Measurements from ENCODE around the gene CD8B. TPM values are rescaled to one million over a fixed set of nuclear protein-coding genes. Genes with fewer than 3 reads are reported as not detected.
"Not testable (repeated sequence)": the region's sequence is repeated elsewhere in the genome, so short reads cannot be mapped to it uniquely, and the experiment has no call there.

CD8B gene
- total RNA-seq, 1 donor from 2014 or later, result not detected

DNA sequence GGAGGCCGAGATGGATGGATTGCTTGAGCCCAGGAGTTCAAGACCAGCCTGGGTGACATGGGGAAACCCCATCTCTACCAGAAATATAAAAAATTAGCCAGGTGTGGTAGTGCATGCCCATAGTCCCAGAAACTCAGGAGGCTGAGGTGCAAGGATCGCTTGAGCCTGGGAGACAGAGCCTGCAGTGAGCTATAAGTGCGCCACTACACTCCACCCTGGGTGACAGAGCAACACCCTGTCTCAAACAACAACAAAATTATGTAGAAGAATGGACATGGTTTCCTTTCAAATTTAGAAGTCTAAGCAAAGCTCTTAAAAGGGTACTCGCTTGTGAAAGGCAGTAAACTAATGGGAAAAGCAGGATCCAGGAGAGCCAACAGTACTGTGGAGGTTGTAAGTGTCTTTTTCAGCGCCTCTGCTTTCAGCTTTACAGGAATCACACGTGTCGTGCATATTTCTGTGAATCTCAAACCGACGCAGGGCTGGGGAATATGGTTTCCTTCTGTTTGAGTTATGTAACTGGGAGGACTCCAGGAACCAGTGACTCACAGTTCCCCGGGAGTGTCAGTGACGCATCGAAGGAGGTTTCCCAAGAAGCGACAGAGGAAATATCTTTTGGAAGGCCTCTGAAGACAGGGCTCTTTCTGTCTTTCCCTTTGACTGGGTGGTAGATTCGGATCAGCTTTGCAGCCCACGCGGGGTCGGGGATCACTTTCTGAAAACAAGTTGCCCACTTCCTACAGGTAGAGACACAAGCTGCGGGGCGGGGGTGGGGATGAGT lies 24.6 kb downstream of the CD8B start:
- DNase-seq (ENCODE audit: low read depth), result peak; percentile 76

DNA sequence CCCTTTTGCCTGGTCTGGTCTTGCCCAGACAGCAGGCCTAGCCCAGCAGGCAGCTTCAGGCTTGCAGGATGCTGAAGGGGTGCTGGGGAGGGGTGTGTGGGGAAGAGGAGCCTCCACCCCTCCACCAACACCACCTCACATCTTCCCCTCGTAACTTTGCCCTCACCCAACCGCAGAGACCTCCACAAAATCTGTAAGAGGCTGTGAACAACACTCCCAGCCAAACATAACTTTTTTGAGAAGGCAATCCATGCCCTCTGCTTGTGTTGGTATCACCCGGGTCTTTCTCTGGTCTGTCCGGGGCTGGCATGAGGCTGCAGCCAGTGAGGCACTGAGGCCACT lies 26.2 kb downstream of the CD8B start:
- DNase-seq (ENCODE audit: low read depth), result not testable (repeated sequence)

DNA sequence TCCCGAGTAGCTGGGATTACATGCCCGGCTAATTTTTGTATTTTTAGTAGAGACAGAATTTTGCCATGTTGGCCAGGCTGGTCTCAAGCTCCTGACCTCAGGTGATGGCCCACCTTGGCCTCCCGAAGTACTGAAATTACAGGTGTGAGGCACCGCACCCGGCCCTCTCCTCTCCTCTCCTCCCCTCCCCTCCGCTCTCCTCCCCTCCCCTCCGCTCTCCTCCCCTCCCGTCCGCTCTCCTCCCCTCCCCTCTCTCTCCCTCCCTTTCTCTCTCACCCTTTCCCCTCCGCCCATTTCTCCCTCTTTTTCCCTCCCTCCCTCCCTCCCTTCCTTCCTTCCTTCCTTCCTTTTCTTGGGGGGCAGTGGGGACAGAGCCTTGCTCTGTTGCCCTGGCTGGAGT lies 28.4 kb downstream of the CD8B start:
- no peak for DNase-seq (ENCODE audit: low read depth)

DNA sequence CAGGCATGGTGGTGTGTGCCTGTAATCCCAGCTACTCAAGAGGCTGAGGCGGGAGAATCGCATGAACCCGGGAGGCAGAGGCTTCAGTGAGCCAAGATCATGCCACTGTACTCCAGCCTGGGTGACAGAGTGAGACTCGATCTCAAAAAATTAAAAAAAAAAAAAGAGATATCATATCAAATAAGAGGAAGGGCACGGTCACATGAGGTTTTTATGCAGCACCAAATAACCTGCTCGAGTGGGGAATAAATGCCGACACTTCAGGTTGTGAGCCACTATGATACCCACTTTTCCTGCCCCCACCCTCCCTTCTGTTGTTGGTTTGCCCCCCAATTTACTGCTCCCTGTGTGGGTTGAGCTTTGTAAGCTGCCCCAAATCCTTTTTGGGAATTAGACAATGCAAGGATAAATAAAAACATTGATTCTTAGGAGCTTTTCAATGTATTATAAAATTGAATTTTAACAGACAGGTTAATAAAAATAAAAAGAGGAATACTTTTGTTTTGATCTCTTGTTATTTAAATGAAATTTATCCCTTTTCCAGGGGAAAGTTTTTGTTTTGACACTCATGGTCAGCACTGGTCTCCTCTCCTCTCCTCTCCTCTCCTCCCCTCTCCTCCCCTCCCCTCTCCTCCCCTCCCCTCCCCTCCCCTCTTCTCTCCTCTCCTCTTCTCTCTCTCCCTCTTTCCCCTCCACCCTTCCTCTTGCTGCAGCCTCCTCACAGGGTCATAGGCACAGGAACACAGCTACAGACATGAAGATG lies 29.2 kb downstream of the CD8B start:
- DNase-seq (ENCODE audit: low read depth), result no peak

DNA sequence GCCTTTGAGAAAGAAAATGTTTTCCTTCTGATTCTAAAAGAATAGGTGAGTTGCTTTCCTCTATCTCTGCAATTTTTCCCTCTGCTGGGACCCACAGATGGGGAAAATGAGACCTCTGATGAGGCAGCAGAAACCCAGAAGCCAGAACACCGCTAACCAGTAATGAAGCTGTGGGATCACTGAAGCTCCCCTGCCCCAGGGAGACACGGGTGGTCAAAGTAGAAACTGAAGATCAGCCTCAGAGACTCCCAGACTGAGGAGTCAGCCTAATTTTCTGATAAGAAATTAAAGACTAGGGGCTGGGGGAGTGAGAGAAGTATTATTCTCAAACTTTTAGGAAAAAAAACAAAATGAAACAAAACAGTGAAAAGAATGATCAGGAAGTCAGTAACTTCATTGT lies 30.1 kb downstream of the CD8B start:
- no peak for DNase-seq (ENCODE audit: low read depth)

DNA sequence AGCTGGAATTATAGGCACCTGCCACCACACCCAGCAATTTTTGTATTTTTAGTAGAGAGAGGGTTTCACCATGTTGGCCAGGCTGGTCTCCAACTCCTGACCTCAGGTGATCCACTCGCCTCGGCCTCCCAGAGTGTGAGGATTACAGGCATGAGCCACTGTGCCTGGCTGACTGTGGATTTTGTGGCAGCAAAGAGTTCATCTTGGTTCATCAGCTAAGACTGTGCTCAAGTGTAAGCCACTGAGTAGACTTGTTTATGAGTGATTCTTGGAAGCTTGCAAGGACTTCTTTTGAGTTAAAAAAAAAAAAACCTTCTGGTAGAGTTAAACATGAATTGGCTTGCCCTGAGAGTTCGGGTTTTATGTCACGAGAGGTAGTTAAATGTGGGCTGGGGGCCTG lies 34.7 kb downstream of the CD8B start:
- no peak for DNase-seq (ENCODE audit: low read depth)

DNA sequence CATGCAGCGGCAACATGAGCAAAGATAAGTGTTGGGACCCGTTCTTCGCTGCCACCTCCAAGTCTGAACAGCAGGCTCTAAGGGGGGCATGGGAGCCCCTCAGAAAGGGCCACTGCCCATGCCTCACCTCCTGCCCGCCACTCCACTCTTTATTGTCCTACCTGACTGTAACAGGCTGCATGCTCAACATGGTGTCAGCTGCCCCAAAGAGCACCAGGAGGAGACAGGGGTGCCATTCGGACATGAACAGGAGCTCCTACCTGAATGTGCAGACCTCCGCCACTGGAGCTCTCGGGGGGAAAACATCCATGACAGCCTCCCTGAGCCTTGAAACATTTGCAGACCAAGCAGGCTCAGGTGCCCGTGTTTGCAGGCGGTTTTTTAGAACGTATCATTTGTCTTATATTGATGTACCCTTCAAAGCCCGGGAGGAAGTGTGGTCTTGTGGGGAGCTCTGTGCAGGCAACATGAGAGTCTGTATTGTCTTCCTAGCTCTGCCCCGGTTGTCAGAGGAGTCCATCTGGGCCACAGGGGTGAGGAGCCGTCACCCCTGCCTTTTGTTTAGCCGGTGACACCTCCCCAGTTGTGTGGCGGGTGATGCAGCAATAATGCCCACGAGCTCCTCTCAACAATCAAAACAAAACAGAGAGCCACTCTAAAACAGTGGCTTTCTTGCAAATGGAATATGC lies 35.8 kb downstream of the CD8B start:
- no peak for DNase-seq (ENCODE audit: low read depth)

DNA sequence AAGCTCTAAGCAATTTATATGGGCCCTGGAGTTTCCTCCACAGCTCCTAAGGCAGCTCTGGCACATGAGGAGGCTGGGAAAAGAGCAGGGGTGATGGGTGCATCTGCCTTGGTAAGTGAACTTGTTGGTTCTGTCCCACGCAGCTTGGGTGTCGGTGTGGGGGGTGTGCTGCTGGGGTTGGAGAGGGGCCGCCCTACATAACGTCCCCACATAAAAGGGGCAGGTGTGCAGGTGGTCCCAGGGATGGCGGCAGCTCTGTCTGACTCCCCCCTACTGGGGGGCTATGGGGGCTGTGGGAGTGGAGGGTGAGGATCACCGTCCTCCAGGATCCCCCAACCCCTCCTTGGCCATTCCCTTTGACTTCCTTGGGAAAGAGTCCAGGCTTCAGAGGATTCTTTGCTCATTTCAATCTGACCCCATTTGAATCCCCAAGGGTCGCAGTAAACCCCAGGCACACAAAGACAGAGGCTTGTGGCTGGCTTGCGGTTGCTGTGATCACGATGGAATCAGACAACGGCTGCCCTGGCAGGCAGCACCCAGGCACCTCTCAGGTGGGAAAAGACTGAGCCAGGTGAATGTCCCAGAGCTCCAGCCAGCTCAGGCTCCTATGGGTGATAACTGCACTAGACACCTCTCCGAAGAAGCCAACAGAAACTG lies 36.5 kb downstream of the CD8B start:
- no peak for DNase-seq (ENCODE audit: low read depth)

DNA sequence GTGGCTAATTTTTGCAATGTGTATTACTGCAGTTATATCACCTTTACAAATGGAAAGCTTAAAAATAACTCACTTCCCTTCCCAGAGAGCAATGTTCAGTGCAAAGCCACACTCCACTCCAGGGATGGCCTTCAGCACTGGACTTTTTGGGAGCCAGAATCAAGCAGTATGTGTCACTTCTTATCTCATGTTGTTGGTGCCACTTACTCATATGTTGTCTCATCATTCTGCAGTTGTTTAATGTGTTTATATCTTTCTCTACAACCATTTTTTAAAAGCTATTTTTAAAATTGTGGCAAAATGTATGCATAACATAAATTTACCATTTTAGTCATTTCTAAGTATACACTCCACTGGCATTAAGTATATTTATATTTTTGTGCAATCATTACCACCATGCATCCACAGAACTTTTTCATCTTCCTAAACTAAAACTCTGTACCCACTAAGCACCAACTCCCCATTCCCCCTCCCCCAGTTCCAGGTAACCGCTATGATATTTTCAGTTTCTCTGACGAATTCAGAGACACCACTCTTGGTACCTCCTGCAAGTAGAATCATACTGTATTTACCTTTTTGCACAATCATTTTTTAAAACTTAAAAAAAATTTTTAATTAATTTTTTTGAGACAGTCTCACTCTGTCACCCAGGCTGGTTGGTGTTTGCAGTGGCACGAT lies 38.9 kb downstream of the CD8B start:
- DNase-seq (ENCODE audit: low read depth), result no peak

DNA sequence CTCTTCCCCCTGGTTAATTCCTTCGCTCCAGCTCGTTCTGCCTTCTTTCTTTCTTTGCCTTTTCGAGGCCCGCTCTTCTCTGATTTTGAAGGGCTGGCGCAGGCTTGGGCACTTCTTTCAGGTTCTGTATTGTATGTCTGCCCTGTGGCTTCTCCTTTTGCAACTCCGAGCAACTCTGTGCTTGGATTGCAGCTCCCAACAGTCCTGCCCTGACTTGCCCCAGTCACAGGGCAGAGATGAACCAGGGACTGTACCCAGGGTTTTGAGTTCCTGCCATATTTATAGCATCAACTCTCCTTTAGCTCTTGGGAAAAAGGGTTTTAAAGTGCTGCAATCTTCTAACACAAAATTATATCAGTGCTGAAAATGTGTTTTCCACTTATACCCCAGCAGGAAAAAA lies 39.8 kb downstream of the CD8B start:
- DNase-seq (ENCODE audit: low read depth), result no peak

DNA sequence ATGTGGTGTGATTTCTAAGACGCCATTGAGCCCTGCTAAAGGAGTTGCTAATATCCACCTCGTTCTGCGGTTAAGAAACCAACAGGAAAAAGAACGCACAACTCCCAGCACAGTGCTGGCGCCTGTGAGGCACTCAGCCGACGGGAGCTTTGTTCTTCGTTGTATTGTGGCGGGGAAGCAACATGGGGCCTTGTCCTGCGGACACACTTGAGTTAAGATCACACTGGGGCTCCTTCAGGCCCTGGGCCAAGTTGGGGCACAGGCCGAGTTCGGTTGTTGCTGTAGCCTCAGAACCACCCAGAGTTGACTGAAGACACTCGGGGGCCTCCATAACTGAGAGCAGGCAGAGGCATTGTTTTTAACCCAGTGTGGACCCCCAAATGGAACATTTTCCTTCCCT lies 40.4 kb downstream of the CD8B start:
- no peak for DNase-seq (ENCODE audit: low read depth)

DNA sequence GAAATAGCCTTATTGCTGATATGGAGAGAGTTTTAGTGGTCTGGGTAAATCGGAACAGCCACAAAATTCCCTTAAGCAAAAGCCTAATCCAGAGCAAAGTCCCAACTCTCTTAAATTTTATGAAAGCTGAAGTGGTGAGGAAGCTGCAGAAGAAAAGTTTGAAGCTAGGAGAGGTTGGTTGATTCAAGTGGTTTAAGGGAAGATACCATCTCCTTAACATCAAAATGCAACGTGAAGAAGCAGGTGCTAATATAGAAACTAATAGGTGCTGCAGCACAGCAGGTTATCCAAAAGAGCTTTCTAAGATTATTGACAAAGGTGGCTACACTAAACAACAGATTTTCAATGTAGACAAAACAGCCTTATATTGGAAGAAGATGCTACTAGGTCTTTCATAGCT lies 42.7 kb downstream of the CD8B start:
- DNase-seq (ENCODE audit: low read depth), result no peak

DNA sequence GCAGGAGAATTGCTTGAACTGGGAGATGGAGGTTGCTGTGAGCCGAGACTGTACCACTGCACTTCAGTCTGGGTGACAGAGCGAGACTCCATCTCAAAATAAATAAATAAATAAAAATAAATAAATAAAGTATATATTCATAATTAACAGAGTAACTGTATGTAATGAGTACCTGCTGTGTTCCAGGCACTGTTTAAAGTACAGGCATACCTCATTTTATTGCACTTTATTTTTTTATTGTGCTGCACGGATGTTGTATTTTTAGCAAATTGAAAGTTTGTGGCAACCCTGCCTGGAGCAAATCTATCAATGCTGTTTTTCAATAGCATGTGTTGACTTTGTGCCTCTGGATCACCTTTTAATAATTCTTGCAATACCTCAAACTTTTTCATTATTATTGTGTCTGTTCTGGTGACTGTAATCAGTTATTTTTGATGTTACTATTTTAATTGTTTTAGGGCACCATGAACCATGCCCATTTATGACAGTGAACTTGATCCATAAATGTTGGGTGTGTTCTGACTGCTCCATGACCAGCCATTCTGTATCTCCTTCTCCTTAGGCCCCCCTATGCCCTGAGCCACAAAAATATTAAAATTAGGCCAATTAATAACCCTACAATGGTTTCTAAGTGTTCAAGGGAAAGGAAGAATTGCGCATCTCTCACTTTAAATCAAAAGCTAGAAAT lies 43.4 kb downstream of the CD8B start:
- DNase-seq (ENCODE audit: low read depth), result no peak

DNA sequence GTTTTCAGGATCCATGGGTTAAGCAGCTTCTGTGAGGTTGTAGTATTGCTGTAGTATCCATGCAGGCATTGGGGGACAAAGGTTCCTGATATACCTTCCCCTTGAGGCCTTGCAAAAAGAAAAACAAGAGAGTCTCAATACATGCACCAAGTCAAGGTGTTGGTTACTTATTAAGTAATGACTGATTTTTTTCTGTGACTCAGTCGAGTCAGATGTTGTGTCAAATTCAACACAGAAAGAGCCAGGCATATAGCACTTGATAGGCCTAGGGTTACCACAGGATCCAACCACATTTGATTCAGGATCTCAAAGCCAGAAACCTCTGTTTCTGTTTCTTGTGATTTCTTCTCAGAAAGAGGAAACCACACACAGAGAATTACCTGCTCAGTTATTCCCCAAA lies 46.1 kb downstream of the CD8B start:
- DNase-seq (ENCODE audit: low read depth), result no peak

DNA sequence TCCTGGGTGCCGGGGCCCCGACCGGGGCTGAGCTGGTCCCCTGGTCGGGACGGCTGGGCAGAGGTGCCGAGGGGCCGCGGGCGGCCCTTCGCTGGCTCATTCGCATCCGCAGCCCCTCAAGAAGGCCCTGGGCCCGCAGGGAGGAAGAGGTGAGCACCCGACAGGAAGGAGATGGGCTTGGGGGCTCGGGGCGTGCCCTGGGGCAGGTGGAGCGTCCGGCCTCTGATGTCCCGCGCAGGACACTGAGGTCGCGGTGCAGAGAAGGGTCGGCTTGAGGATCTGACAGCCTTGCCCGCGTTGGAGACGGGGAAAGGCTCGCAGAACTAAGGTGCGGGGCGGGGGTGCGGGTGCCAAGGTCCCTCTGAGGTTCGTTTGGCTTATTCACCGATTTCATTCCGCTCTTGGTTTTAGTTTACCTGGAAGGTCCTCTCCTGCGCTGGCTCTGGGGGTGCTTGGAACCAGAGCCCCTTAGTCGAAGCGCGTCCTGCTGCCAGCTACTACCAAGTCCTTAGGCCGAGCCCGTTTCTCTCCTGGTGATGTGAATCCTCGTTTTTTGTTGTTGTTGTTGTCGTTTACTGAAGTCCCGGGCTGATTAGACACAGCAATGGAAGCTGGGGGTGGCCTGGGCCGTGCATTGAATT lies 52.1 kb downstream of the CD8B start:
- DNase-seq (ENCODE audit: low read depth), result no peak

DNA sequence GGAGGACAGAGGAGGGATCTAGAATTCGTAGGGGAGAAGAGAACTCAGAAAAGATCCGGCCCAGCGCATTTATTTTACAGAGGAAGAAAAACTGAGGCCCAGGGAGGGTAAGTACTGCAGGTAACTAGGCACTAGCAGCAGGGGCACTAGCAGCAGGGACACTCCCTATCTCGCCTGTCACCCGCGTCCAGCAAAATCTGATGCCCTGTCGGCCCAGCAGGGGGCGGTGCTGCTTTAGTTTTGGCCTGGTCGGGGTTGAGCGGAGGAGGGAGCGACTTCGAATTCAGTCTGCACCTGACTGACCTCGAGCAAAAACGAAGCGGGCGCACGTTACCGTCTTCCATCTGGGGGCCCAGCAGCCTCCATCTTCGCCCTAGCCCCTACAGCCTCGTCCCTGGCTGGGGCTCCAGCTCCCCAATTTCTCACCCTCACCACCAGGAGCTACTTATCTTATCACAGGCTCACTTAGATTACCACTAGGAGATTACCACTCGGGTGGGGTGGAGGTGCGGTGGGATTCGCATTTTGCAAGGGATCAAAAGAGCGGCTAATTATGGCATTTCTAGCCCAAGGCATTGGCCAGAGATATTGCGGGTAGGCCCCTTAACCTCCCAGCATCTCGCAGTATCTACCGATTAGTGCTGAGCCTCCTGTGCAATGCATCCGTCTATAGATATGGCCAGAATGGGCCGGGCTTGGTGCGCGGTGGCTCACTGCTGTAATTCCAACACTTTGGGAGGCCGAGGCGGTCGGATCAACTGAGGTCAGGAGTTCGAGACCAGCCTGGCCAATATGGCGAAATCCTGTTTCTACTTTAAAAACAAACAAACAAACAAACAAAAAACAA lies 53.1 kb downstream of the CD8B start:
- DNase-seq (ENCODE audit: low read depth), result peak; percentile 81

DNA sequence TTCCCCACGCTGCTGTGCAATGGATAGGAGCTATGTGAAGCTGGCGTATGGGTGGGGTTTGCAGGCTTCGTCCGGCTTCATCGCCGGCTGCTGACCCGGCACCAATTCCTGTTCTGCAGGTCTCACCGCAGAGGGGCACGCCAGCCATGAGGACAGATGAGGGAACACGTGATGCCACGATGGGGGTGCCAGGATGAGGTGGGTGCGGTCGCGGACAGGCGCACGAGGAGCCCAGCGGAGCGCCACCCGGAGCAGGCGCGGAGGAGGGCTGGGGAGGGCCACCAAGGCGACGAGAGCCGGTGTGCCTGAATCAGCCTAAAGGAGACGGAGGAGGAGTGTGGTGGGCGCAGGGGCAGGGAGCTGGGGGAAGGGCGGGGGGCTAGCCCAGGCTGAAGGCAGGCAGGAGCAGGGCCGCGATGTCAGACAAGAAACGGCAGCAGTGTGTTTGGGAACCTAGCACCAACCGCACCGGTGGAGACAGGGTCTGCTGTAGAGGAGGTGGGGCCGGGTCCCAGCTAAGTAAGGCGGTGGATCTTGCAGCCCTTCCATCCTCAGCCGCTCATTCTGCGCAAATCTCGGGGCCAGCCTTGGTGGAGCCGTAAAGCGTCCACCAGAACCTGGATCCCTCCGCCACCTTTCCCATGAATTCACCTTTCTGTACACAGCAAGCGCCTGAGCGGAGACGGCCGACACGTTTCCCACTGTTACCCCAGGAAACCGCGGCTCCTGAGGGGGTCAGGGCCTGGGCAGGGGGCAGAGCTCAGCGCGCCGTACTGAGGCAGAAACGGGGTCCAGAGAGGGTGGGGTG lies 54.0 kb downstream of the CD8B start:
- peak; percentile 17 for DNase-seq (ENCODE audit: low read depth)

DNA sequence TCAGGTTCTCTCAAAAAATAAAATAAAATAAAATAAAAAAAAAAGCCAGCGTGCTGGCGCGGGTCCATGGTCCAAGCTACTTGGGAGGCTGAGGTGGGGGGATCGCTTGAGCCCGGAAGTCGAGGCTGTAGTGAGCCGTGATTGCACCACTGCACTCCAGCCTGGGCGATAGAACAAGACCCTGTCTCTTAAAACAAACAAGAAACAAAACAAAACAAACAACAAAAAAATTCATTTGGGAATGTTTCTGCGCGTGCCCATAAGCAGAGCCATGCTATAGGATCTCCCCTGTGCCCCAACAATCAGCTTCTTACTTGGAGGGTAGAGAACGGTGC lies 54.6 kb downstream of the CD8B start:
- DNase-seq (ENCODE audit: low read depth), result no peak

Measured in myocyte (in vitro differentiated cells).